Parathyroid adenoma (tissue), 2 donors: Measurements from ENCODE around the gene FGGY.

Source experiments
- H2AFZ ChIP-seq: fragments of 300-600 bp; sonication (generic); one replicate; pipeline ENCODE4 v1.7.0; 2017; ENCODE audit warnings: antibody characterized with exemption, mild to moderate bottlenecking
- H3K27ac ChIP-seq: fragments of 300-600 bp; sonication (generic); one replicate; pipeline ENCODE4 v1.7.0; 2017
- H3K27me3 ChIP-seq: fragments of 300-600 bp; sonication (generic); one replicate; pipeline ENCODE4 v1.7.0; 2017; ENCODE audit warnings: low read length; ENCODE audit not compliant: control insufficient read depth, insufficient read depth
- H3K36me3 ChIP-seq: fragments of 300-600 bp; sonication (generic); one replicate; pipeline ENCODE4 v1.7.0; 2017; ENCODE audit warnings: low read length; ENCODE audit not compliant: control insufficient read depth, insufficient read depth
- H3K4me1 ChIP-seq: fragments of 300-600 bp; sonication (generic); one replicate; pipeline ENCODE4 v1.7.0; 2017; ENCODE audit warnings: control low read depth
- H3K4me2 ChIP-seq: fragments of 300-600 bp; sonication (generic); one replicate; pipeline ENCODE4 v1.7.0; 2017; ENCODE audit warnings: low read length
- H3K4me3 ChIP-seq: fragments of 300-600 bp; sonication (generic); one replicate; pipeline ENCODE4 v1.7.0; 2017; ENCODE audit warnings: low read depth, low read length
- H3K79me2 ChIP-seq: fragments of 300-600 bp; sonication (generic); one replicate; pipeline ENCODE4 v1.7.0; 2017; ENCODE audit warnings: control low read depth
- H3K9ac ChIP-seq: fragments of 300-600 bp; sonication (generic); one replicate; pipeline ENCODE4 v1.7.0; 2017; ENCODE audit warnings: mild to moderate bottlenecking
- H3K9me3 ChIP-seq: fragments of 300-600 bp; sonication (generic); one replicate; pipeline ENCODE4 v1.7.0; 2017; ENCODE audit warnings: low read length; ENCODE audit not compliant: control insufficient read depth
- TF ChIP-seq, protein P1 (sequence below): fragments of 300-600 bp; sonication (generic); IDR thresholded peaks from one replicate; pipeline ENCODE4 v1.7.0; 2017; ENCODE audit warnings: antibody characterized with exemption, mild to moderate bottlenecking
- donor health status: primary hyperparathyroidism.

Gene FGGY

DNA sequence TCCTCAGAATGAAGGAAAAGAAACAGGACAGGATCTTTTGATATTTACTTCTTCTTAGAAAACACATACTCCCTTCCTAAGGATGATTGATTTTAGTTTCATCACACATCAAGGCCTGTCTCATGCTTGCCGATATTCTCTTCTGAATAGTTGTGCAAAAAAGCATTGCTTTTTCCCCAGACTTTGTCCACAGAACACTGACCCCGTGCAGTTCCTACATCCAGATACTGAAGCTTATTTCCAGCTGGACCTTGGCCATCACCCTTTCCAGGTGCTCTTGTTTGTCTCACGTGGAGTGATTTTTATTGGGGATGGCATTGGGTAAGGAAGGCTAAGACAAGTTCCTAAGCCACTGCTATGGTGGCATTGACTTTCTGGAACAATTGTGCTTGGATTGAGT, 320.5 kb downstream of the FGGY start:
- Histone ChIP-seq H3K79me2 (no peaks in the 10 kb centered on the region), H3K9me3 (no peaks in the 10 kb centered on the region), H3K36me3 (no peaks in the 10 kb centered on the region), H3K27ac (no peak overlapping the region), H3K4me2 (no peak overlapping the region), H2AFZ (no peak overlapping the region), H3K4me3 (no peak overlapping the region), H3K27me3 (no peaks in the 10 kb centered on the region), H3K9ac (no peak overlapping the region), H3K4me1 (no peaks in the 10 kb centered on the region)
- TF ChIP-seq, protein P1, sequence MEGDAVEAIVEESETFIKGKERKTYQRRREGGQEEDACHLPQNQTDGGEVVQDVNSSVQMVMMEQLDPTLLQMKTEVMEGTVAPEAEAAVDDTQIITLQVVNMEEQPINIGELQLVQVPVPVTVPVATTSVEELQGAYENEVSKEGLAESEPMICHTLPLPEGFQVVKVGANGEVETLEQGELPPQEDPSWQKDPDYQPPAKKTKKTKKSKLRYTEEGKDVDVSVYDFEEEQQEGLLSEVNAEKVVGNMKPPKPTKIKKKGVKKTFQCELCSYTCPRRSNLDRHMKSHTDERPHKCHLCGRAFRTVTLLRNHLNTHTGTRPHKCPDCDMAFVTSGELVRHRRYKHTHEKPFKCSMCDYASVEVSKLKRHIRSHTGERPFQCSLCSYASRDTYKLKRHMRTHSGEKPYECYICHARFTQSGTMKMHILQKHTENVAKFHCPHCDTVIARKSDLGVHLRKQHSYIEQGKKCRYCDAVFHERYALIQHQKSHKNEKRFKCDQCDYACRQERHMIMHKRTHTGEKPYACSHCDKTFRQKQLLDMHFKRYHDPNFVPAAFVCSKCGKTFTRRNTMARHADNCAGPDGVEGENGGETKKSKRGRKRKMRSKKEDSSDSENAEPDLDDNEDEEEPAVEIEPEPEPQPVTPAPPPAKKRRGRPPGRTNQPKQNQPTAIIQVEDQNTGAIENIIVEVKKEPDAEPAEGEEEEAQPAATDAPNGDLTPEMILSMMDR, result no peak

- Histone ChIP-seq H3K27me3 (no peaks in the 10 kb centered on the region), H3K4me2 (no peak overlapping the region), H3K9me3 (no peaks in the 10 kb centered on the region), H3K9ac (no peak overlapping the region), H3K4me1 (no peaks in the 10 kb centered on the region), H3K27ac (no peak overlapping the region), H3K79me2 (no peaks in the 10 kb centered on the region), H3K4me3 (no peak overlapping the region), H3K36me3 (no peaks in the 10 kb centered on the region), H2AFZ (no peak overlapping the region)
- TF ChIP-seq, protein P1, result no peak
Measured at GRCh38 chr1:59619557-59619956, 322.7 kb downstream of the FGGY start.

- TF ChIP-seq, protein P1, result no peak
- no peaks in the 10 kb centered on the region for H3K4me1 ChIP-seq
- no peaks in the 10 kb centered on the region for H3K79me2 ChIP-seq
- H2AFZ ChIP-seq, result no peak overlapping the region
- H3K9ac ChIP-seq, result no peak overlapping the region
- no peak overlapping the region for H3K4me3 ChIP-seq
- H3K36me3 ChIP-seq, result no peaks in the 10 kb centered on the region
- H3K4me2 ChIP-seq, result no peak overlapping the region
- H3K9me3 ChIP-seq, result no peaks in the 10 kb centered on the region
- H3K27me3 ChIP-seq, result no peaks in the 10 kb centered on the region
- no peak overlapping the region for H3K27ac ChIP-seq
Measured at GRCh38 chr1:59625384-59625783, 328.5 kb downstream of the FGGY start.

GRCh38 chr1:59631561-59632255, 334.8 kb downstream of the FGGY start:
- Histone ChIP-seq H3K79me2 (no peaks in the 10 kb centered on the region), H3K4me1 (no peaks in the 10 kb centered on the region), H3K36me3 (no peaks in the 10 kb centered on the region), H3K4me2 (no peak overlapping the region), H2AFZ (no peak overlapping the region), H3K4me3 (no peak overlapping the region), H3K27me3 (no peaks in the 10 kb centered on the region), H3K27ac (no peak overlapping the region), H3K9me3 (no peaks in the 10 kb centered on the region), H3K9ac (no peak overlapping the region)
- TF ChIP-seq, protein P1, result no peak

DNA sequence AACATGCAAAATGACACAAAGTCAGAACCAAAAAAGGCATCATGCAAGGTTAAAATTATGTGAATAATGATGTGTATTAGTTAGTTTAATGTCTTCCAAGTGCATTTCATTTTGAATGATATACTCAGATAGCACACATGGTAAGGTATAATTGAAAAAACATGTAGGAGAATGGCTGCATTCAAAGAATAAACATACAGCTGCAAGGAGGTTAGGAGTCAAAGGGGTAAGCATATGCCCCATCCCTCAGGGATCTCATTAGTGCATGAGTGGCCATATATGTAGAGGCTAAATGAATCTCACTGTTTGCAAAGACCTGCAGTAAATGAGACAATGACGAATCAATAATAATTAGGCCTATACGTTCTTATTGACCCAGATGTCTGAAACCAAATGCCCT, 338.2 kb downstream of the FGGY start:
- no peak overlapping the region for H3K4me3 ChIP-seq
- no peaks in the 10 kb centered on the region for H3K27me3 ChIP-seq
- no peaks in the 10 kb centered on the region for H3K36me3 ChIP-seq
- H3K4me1 ChIP-seq, result no peaks in the 10 kb centered on the region
- H3K79me2 ChIP-seq, result no peaks in the 10 kb centered on the region
- no peaks in the 10 kb centered on the region for H3K9me3 ChIP-seq
- no peak overlapping the region for H3K9ac ChIP-seq
- H2AFZ ChIP-seq, result no peak overlapping the region
- TF ChIP-seq, protein P1, result no peak
- H3K27ac ChIP-seq, result no peak overlapping the region
- H3K4me2 ChIP-seq, result no peak overlapping the region
